Stimulated activated CD8-positive, alpha-beta memory T cell treated with anti-CD3 and anti-CD28 coated beads, Interleukin-12 subunit alpha, Interleukin-12 subunit beta, amount 100 ng/mL, for 1 hour (primary cell): ENCODE data around the gene THG1L.

Source experiments
- DNase-seq: peaks from one replicate; pipeline ENCODE4 v3.0.0-alpha.2; 2020; ENCODE audit warnings: low read depth

Gene THG1L

GRCh38 chr5:157761690-157762621 lies 30.7 kb downstream of the THG1L start:
- DNase-seq, result no peak

- DNase-seq, result no peak
Measured at GRCh38 chr5:157764531-157764930, 33.3 kb downstream of the THG1L start.

- no peak for DNase-seq
Measured at GRCh38 chr5:157766442-157766841, 35.2 kb downstream of the THG1L start.

DNA sequence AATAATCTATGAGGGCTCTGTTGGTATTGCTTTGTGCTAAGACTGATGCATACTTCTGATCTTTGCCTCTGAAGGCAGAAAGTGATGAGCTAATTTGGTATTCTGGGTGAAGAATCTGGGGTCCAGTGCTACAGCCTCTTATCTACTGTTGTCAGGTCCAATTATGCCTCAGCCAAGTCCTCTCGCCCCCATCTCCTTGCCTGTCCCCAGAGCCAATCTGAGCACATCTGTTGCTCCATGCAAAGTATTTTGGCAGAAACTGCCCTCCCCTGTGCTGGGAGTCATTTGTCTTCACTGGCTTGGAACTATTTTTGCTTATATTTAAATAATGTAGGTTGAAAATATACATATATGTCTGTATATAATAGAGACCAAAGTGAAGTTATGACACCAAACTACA lies 35.7 kb downstream of the THG1L start:
- DNase-seq, result no peak

DNA sequence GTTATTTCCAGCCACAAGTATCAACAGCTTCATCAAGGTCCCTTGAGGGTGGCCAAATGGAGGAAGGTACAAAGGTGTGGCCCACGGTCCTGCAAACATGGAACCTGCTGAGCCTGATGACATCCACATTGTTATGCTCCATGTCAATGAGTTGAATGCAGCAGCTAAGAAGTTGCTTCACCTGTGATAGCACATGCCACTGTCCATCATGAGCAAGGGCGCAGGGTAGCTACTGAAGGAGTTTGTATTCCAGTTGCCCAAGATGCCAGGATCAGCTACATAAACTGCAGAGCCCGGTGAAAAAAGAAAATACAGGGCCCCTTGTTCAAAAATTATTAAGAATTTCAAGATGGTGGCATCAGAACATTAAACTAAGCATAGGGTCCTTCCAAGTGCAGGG lies 36.5 kb downstream of the THG1L start:
- no peak for DNase-seq

GRCh38 chr5:157770665-157771064 lies 39.4 kb downstream of the THG1L start:
- no peak for DNase-seq

DNA sequence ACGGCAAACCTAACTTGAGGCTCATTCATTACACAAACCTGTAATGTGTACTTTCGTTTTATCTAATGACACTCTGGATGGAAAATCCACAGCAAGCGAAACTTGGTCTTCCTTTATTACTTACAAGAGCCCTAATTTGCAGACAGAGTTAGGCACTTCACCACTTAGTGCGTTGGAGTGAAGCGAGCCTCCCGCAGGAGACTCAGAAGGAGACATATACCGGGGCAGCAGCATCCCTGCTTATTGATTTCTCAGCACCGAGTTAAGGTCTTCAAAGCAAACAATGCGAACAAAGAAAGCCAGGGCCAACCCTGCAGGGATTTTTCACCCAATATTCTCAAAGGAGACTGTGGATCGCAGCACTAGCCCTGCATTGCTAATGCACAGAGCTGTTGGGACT lies 40.9 kb downstream of the THG1L start:
- no peak for DNase-seq

DNA sequence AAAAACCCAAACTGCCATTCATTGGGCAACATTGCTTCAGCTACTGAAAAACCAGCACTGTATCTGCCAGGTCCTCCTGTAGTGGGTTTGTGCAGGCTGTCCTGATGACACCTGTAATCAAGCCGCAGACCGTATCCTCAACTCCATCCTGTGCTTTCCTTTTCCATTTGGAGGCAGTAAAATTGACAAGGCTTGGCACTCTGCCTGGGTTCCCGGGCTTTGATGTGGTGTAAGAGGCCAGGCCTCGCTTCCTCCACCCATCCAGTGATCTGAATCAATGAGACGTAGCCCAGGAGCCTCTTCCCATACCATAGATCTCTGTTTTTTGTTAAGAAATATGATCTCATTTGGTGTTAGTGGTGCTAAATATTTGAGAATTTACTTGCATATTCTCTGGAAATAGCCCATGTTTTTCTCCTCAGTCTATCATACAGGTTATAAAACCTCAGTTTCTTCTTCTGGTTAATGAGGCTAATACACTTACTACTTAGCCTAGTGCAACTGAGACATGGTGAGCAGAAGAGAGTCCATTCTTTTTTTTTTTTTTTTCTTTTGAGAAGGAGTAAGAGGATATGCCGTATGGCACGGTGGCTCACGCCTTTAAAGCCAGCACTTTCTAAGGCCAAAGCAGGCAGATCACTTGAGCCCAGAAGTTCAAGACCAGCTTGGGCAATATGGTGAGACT lies 47.0 kb downstream of the THG1L start:
- no peak for DNase-seq

DNA sequence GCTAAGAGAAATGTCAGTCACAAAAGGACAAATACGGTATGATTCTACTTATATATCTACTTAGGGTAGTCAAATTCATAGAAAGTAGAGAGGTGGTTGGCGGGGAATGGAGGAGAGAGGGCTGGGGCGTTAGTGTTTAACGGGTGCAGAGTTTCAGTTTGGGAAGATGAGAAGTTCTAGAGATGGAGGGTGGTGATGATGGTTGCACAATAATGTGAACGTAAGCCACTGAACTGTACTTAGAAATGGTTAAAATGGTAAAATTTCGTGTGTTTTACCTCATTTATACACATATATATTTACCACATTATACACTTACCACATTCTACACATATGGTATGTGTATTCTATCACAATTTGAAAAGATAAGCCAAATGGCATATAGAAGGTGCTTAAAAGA lies 48.0 kb downstream of the THG1L start:
- DNase-seq, result no peak

GRCh38 chr5:157785801-157786200 lies 54.6 kb downstream of the THG1L start:
- no peak for DNase-seq
